Effector CD8-positive, alpha-beta T cell (primary cell): ENCODE results near the gene ATXN7L2.
A peak's percentile ranks its signal among the peaks of the same experiment; 100 is the strongest.

Source experiments
- DNase-seq: peaks from one replicate; lab custom pipeline; 2025; lab: John Stamatoyannopoulos, UW

Gene ATXN7L2

GRCh38 chr1:109475261-109475660 is 8.4 kb upstream of the ATXN7L2 start:
- DNase-seq = no peak

- DNase-seq = no peak
Measured at GRCh38 chr1:109476825-109477224, 6.9 kb upstream of the ATXN7L2 start.

DNA sequence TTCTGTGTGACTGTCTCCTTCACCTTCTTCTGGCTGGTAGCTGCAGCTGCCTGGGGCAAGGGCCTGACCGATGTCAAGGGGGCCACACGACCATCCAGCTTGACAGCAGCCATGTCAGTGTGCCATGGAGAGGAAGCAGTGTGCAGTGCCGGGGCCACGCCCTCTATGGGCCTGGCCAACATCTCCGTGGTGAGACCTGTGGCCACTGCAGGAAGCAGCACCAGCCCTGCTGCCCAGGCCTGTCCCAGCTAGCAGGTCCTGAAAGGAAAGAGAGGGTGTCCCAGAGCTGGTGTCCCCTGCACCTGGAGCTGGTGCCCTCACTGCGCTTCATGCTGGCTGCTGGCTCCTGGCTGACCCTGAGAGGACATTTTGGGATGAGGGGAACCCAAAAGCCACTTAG is 5.9 kb upstream of the ATXN7L2 start:
- DNase-seq = no peak

- DNase-seq = no peak
Measured at GRCh38 chr1:109478806-109479205, 4.9 kb upstream of the ATXN7L2 start.

GRCh38 chr1:109479311-109479710 is 4.4 kb upstream of the ATXN7L2 start:
- DNase-seq = no peak

- DNase-seq = no peak
Measured at GRCh38 chr1:109479901-109480300, 3.8 kb upstream of the ATXN7L2 start.

GRCh38 chr1:109481646-109482045 is 2.1 kb upstream of the ATXN7L2 start:
- DNase-seq = no peak

- DNase-seq = no peak
Measured at GRCh38 chr1:109482242-109482641, 1.5 kb upstream of the ATXN7L2 start.

GRCh38 chr1:109482791-109483671 is 674 bp upstream of the ATXN7L2 start:
- DNase-seq = peak; percentile 51

- DNase-seq = no peak
Measured at GRCh38 chr1:109484519-109484975, 842 bp downstream of the ATXN7L2 start.

- no peak for DNase-seq
Measured at GRCh38 chr1:109485001-109485400, 1.3 kb downstream of the ATXN7L2 start.

DNA sequence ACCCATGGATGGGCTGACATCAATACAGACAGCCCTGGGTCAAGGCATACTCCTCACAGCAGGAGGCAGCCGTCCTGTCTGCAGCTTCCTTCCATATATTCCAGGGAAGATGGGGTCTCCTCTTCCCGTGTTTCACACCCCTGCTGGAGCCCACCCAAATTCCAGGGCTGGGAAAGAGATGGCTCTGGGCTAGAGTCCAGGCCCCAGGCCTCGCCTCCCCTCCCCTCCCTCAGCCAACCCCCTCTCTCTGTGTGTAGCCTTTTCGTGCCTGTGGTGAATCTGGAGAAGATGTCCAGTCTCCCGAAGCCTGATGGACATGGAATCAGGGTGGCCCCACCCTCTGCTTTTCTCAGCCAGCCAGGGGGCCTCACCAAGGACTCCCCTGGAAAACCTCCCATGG is 3.6 kb downstream of the ATXN7L2 start:
- no peak for DNase-seq

GRCh38 chr1:109488201-109488600 is 4.5 kb downstream of the ATXN7L2 start:
- no peak for DNase-seq

DNA sequence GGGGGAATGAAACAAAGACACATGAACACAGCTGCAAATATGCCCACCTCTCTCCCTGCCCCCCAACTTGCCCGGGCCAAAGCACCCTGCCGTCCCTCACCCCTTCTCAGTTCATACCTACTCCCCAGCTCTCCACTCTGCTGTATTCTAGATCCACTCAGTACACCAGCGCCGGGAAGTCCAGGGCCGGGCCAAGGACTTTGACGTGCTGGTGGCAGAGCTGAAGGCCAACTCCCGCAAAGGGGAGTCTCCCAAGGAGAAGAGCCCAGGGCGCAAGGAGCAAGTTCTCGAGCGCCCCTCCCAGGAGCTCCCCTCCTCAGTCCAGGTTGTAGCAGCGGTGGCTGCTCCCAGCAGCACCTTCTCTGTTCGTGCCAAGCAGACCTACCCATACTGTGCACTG is 5.0 kb downstream of the ATXN7L2 start:
- DNase-seq = no peak

- DNase-seq = peak; percentile 52
Measured at GRCh38 chr1:109490029-109490933, 6.6 kb downstream of the ATXN7L2 start.

- DNase-seq = no peak
Measured at GRCh38 chr1:109490934-109491302, 7.2 kb downstream of the ATXN7L2 start.

GRCh38 chr1:109491372-109491771 is 7.7 kb downstream of the ATXN7L2 start:
- no peak for DNase-seq

GRCh38 chr1:109492779-109493178 is 9.1 kb downstream of the ATXN7L2 start:
- DNase-seq = no peak

DNA sequence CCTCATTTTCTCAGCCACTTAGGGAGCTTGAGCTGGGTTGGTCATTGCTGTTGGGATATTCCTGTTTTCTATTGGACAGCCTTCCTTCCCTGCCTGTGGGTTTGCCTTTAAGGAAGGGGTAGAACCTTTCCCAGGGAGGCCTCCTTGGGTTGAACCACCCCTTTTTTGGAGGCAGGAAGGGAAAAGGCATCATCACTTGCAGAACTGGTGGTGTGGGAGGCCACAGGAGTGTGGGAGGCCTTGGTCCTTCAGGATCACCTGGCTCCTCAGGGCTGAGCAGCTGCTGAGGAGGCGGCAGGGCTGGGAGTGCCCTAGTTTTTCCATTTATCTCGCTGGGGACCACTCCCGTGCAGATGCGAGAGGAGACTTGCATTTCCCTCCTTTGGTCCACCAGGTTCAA is 9.5 kb downstream of the ATXN7L2 start:
- DNase-seq = no peak

GRCh38 chr1:109493805-109494539 is 10.3 kb downstream of the ATXN7L2 start, which contains the start of gene CYB561D1:
Gene CYB561D1, plus strand, starts transcription at chr1:109494094. Its CDS starts 46 bp downstream, at chr1:109494140.
- peak; percentile 82 for DNase-seq

DNA sequence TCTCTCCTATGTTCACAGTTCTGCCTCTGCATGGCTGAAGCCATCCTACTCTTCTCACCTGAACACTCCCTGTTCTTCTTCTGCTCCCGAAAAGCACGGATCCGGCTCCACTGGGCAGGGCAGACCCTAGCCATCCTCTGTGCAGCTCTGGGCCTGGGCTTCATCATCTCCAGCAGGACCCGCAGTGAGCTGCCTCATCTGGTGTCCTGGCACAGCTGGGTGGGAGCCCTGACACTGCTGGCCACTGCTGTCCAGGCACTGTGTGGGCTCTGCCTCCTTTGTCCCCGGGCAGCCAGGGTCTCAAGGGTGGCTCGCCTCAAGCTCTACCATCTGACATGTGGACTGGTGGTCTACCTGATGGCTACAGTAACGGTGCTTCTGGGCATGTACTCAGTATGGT is 12.0 kb downstream of the ATXN7L2 start:
- no peak for DNase-seq
